HuH-7 (cell line): ENCODE data around the gene SMCR8.
"Not testable (repeated sequence)": the region's sequence is repeated elsewhere in the genome, so short reads cannot be mapped to it uniquely, and the experiment has no call there.

Experiments
- DNase-seq: peaks from one replicate; pipeline ENCODE4 v3.0.0; 2011; ENCODE audit warnings: low spot score

The SMCR8 gene

GRCh38 chr17:18314731-18315561 lies at the start of gene SMCR8, which contains the start of gene TOP3A:
Gene SMCR8 (plus strand): TSS chr17:18315293. CDS start chr17:18315790, 497 bp downstream.
Gene TOP3A (minus strand): TSS chr17:18314994. CDS start chr17:18314778, 216 bp downstream.
- DNase-seq, result peak; percentile 78

DNA sequence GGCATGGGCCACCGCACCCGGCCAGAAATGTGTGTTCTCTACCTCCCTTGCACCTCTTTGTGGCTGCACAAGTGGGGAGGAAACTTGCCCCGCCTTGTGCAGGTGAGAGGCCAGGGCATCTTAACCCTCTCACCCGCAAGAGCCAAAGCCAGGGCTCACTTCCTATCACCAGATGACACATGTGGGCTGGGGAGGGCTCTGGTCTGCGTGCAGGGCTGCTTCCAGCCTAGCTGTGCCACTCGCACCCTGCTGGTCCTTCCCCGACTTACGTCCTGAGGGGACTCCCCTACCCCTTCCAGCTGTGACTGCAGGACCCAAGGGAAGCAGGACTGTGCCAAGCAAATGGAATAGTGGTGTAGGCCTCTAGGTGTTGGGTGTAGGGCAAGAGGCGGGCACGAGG lies 47.7 kb upstream of the SMCR8 start:
- DNase-seq, result no peak

- DNase-seq, result no peak
These were observed 47.0 kb upstream of the SMCR8 start for GRCh38 chr17:18267927-18268711.

DNA sequence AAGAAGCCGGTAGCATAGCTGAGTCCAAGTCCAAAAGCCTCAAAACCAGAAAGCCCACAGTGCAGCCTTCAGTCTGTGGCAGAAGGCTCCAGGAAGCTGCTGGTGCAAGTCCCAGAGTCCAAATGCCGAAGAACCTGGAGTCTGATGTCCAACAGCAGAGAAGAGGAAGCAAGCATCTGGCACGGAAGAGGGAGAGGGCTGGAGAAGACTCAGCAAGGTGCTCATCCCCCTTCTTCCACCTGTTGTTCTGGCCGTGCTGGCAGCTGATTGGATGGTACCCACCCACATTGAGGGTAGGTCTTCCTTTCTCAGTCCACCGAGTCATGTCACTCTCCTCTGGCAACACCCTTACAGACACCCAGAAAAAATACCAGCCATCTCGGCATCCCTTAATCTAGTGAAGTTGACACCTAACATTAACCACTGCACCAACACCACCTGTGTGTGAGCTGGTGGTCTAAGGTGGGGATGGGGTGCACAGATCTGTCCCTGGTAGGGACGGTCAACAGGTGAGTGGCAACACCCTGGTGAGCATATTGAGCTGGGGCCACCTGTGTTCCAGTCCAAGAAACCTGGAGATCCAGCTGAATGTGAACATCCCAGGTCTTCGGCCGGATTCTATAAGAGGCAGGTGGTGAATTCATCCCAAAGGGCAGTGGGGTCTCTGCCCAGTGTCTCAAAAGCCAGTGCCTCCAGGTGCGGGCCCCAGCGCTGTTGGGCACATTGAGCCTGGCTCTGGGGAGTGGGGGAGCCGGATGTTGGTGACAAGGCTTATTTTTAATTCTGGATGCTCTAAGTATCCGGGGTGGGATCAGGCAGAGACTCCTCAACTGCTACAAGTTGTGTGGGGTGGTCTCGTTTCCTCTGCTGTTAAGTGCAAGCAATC lies 44.8 kb upstream of the SMCR8 start:
- no peak for DNase-seq

DNA sequence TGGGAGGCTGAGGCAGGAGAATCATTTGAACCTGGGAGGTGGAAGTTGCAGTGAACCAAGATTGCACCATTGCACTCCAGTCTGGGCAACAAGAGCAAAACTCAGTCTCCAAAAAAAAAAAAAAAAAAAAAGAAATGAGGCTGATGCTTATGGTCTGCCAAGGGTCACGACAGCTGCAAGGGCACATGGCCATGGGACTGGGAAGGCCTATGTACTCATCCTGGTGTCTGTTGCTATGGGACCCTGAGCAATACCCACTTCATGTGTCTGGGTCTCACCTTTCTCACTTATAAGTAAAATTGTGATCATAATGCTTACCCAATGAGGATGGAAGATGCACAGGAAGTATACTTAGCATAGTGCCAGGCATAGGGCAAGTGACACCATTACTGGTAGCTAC lies 38.0 kb upstream of the SMCR8 start:
- no peak for DNase-seq

GRCh38 chr17:18278867-18279266 lies 36.2 kb upstream of the SMCR8 start:
- no peak for DNase-seq

GRCh38 chr17:18280249-18280648 lies 34.8 kb upstream of the SMCR8 start:
- no peak for DNase-seq

- DNase-seq, result no peak
These were observed 34.2 kb upstream of the SMCR8 start for GRCh38 chr17:18280766-18281371.

- DNase-seq, result no peak
These were observed 33.3 kb upstream of the SMCR8 start for GRCh38 chr17:18281788-18282187.

- no peak for DNase-seq
These were observed 29.8 kb upstream of the SMCR8 start for GRCh38 chr17:18285296-18285695.

DNA sequence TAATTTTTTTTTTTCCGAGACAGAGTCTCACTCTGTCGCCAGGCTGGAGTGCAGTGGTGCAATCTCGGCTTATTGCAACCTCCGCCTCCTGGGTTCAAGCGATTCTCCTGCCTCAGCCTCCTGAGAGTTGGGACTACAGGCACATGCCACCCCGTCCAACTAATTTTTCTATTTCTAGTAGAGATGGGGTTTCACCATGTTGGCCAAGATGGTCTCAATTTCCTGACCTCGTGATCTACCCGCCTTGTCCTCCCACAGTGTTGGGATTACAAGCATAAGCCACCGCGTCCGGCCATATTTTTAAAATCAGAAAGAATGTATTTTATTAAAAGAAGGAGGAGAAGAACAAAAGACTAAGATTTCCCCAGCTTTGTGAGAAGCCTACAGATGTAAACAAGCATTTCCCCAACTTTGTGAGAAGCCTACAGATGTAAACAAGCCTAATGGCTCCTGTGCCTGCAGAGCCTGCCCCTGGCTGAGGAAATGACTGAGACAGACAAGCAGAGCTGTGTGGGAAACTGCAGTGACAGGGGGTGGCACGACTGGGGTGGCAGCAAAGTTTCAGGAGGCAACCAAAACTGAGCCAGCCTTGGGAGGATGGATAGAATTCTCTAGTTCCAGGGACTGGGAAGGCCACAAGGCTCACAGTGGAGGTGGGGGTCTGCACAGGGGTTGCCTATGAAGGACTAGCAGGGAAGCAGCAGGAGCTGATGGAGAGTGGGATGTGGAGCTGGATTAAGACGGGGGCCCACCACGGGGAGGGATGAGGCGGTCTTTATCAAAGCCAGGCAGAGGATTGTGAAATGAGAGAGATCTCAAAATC lies 23.2 kb upstream of the SMCR8 start:
- no peak for DNase-seq

DNA sequence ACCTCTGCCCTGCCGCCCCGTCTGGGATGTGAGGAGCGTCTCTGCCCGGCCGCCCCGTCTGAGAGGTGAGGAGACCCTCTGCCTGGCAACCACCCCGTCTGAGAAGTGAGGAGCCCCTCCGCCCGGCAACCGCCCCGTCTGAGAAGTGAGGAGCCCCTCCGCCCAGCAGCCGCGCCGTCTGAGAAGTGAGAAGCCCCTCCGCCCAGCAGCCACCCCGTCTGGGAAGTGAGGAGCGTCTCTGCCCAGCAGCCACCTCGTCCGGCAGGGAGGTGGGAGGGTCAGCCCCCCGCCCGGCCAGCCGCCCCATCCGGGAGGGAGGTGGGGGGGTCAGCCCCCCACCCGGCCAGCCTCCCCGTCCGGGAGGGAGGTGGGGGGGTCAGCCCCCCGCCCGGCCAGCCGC lies 17.0 kb upstream of the SMCR8 start:
- DNase-seq, result not testable (repeated sequence)

DNA sequence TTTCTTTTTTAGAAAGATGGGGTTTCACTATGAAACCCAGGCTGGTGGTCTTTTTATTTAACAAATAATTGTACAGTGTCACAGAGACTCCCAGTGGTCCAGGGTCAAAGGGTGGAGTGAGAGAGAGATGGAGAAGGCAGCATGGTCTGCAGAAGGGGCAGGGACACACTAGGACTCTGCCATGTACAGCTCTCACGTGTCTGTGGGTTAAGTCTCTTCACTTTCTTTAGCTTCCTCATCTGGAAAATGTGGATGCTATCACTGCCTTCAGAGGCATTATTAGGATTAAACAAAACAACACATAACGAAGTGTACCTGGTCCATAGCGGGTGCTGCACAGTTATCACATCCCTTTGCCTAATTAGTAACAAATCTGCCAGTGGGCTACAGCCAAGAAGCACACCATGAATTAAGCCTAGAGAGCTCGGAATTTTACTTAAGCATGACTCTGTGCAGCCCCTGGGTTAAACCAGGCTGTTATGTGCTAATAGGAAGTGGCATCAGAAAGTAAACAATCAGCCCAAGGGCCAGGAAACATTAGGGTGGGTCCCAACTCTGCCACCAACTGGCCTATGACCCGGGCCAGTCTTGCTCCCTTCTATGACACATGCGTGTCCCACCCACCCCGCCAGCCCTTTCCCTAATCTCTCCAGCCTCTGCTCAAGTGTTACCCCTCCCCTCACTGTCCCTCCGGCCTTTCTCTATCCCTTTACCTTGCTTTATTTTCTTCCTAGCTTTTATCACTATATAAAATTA lies 14.2 kb upstream of the SMCR8 start:
- peak; percentile 25 for DNase-seq

DNA sequence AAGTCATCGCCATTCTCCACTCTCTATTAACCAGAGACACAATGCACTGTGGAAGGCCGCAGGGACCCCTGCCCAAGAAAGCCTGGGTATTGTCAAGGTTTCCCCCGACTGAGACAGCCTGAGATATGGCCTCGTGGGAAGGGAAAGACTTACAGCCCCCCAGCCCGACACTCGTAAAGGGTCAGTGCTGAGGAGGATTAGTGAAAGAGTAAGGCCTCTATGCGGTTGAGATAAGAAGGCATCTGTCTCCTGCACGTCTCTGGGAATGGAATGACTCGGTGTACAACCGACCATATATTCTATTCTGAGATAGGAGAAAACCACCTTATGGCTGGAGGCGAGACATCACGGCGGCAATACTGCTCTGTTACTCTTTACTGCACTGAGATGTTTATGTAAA lies 11.9 kb upstream of the SMCR8 start:
- not testable (repeated sequence) for DNase-seq

- DNase-seq, result no peak
These were observed 5.9 kb upstream of the SMCR8 start for GRCh38 chr17:18309202-18309601.

DNA sequence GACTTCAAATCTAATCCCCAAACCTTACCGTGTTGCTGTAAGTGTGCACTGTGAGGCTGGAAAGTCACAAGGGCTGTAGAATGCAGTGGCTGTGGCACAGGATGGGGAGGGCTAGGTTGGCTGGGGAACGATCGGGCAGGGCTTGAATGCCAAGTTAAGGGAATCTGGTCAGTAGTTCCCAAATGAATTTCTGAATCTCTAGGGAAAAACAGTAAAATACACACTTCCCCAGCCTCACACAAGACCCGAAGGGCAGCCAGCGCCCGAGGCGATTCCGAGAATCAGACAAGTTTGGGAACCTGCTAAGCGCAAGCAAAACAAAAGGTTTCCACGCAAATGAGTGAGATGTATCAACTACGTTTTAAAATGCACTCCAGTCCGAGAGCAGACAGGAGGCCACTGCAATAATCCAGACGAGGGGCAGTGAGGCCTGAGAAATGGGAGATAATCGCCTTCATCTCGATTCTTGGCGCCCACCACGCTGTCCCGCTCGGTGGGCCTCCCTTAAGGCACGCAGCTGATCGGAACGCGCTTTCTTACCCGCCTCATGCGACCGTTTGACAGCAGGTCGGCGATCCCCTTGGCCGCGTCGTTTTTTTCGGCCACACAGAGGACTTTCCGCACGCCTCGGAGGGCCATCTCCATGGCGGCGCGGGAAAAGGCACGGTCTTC lies 898 bp upstream of the SMCR8 start:
- no peak for DNase-seq

DNA sequence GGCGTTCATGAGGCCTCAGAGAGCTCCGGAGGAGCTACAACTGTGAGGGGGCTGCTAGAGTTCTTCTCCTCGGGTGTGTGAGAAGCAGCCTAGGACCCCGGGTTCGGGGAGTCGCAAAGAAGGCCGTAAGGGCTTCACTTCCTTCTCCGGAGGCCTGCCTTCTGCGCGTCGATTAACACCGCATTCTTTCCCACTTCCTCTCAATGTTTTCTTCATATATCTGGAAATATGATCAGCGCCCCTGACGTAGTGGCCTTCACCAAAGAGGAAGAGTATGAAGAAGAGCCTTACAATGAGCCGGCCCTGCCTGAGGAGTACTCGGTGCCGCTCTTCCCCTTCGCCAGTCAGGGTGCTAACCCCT lies 449 bp downstream of the SMCR8 start:
- DNase-seq, result no peak

GRCh38 chr17:18315961-18316360 lies 868 bp downstream of the SMCR8 start:
- DNase-seq, result no peak

- DNase-seq, result no peak
These were observed 3.0 kb downstream of the SMCR8 start for GRCh38 chr17:18318117-18318516.
